GM18870 (cell line): Measurements from ENCODE around the gene KIAA0040.

Experiments used
- ATAC-seq: cut with Tn5 transposase; IDR thresholded peaks from one replicate; pipeline ENCODE4 v1.9.1; 2021; ENCODE audit warnings: moderate library complexity; ENCODE audit not compliant: unreplicated experiment

Gene KIAA0040

DNA sequence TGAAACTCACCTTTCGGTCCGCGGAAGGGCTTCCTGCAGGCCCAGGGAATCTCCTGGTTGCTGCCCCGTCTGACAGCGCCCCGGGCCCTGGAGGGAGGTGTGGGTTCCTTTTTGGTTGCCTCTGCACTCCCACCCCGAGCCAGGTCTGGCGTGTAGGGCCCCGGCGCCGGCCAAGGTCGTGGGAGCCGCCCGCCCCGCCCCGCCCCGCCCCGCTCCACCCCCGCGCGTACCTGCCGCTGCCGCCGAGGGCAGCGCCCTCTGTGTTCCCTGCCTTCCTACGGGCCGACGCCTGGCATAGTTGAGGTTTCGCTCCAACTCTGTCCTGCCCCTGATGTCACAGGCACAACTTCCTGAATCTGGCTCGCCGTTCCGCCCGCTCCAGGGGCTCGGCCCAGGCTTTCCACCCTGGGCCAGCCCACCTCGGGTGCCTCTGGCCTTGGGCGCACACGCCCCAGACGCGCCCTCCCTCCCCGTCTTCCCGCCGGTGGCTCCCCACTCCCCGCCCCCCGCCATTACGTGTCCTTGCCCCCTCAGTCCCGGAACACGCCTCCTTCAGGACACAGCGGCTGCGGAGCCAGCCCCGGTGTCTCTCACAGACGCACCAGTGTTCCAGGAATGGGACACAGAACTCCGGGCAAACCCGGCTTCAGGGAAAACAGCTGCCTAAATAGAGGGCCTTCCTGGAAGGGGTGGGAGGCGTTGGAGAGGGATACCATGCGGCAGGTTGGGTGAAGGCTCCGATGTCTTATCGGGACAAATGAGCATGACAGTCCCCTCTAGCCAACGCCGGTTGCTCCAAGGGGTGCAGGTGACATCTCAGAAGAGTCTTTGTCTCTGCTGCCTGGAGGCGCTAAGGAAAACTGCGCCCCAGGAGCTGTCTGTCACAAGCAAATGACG, at the start of gene KIAA0040:
Gene KIAA0040, minus strand, starts transcription at position 147 of the 897 bp plus-strand sequence. CDS start 31,763 bp downstream, outside the sequence.
- ATAC-seq, result no peak

DNA sequence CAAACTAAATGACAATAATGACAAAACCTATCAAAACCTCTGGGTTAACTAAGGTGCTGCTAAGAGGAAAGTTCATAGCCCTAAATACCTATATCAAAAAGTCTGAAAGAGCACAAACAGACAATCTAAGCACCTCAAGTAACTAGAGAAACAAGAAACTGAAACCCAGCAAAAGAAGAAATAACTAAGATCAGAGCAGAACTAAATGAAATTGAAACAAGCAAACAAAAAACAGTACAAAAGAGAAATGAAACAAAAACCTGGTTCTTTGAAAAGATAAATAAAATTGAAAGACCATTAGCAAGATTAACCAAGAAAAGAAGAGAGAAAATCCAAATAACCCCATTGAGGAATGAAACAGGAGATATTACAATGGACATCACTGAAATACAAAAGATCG, 44.8 kb upstream of the KIAA0040 start:
- ATAC-seq, result peak; percentile 84

DNA sequence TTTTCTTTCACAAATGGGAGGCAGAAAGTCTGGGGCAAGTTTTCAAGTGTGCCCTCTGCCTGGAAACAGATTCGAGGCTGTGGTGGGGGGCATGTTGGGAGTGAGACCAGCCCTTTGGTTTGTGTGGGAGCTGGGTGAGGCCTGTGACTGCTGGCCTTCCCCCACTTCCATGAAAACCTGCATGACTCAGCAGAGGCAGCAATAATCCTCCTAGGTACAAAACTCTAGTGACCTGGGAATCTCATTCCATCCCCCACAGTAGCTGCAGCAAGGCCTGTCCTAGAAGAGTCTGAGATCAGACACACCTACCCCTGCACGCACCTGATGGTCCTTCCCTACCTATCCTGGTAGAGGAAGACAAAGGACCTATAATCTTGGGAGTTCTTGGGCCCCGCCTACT, 42.1 kb upstream of the KIAA0040 start:
- no peak for ATAC-seq

DNA sequence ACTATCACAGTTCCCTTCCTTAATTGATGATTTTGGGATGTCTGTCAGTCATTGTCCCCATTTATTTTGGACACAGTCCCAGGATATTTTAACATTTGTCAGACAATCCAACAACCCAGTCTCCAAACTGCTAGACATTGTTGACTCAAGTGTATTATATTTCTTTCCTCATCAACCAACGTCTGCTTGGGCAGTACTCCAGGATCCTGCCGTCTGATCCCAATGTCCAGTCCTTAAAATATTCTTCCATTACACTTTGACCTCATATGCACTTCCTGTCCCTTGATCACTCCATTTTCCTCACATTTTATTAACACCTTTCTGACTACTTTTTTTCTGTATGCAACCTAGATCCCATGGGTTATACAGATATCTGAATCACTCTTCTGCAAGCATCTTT, 39.8 kb upstream of the KIAA0040 start:
- ATAC-seq, result no peak

DNA sequence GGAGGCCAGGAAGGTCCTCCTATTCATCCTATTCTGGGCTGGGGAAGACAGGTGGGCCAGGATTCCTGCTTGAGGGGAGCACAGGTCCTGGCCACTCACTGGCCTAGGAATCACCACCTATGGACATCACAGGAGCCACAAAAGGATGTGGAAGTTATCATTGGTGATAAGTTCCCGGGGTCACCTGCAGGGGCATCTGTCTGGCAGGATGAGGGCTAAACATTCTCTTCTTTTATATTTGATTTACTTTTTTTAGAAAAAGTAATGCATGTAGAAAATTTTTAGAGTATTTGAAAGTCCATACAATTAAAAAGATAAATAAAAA, 33.2 kb upstream of the KIAA0040 start:
- ATAC-seq, result peak; percentile 21

- no peak for ATAC-seq
Observed at GRCh38 chr1:175222296-175222938, 29.8 kb upstream of the KIAA0040 start.

DNA sequence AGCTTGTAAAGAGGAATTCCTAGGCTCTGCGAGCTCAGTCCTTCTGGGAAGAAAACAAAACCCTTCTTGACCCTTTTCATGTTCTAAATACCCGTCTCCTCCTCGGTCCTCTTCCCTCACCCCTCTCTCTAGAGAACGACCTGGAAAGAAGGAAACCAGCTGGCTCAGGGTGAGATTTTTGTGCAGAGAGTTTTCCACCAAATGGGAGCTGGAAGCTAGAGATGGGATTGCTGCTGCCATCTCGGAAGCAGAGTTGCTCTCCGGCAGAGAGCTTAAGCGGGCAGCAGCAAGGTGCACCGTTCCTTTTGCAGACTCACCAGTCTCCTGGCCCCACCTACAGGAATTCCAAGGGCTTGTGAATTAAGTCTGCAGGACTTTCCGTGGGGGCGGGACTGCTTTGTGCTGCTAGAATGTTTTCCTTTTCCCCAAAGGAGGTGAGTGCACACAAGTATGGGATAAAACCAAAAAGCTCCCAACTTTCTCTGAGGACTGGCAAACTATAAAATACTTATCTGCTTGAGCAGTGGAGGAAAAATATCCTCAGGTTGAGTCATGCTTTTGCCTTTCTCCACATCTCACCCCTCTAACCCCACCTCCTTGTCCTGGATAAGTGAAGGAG, 29.1 kb upstream of the KIAA0040 start:
- no peak for ATAC-seq

GRCh38 chr1:175220853-175221556, 28.4 kb upstream of the KIAA0040 start:
- ATAC-seq, result no peak

DNA sequence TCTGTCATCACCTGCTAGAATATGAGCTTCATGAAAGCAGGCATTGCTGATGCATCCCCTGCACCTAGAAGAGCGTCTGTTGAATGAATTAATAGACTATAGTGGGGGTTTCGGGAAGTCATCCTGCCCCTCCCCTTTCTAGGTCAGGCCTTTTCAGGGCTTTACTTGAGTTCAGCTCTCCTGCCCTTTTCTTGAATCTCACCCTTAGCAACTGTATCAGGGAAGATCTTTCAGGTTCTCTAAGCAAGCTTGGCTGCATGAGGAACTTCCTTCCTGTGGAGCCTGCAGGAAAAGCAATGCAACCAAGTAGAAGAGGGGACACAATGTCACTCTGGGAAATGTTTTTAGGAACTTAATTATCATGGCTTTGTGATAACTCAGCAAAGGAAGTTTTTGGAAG, 27.2 kb upstream of the KIAA0040 start:
- no peak for ATAC-seq

GRCh38 chr1:175218786-175219434, 26.3 kb upstream of the KIAA0040 start:
- ATAC-seq, result no peak

GRCh38 chr1:175217721-175218531, 25.4 kb upstream of the KIAA0040 start:
- no peak for ATAC-seq

DNA sequence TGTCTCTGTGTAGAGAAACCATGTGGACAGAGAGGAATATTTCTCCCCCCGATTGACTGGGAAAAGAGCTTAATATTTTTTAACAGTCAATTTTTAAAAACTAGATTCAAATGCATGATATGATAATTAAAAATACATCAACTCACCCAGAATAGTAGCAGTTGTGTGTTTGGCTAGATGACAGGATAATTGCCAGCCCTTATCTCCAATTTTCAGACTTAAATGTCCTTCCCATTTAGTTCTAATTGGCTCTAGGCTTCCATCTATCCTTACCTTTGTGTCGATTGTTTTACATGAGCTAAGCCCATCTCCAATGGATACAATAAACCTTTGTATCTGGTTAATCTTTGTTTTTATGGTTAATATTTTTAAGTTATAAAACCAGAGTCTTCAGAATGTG, 23.9 kb upstream of the KIAA0040 start:
- no peak for ATAC-seq

DNA sequence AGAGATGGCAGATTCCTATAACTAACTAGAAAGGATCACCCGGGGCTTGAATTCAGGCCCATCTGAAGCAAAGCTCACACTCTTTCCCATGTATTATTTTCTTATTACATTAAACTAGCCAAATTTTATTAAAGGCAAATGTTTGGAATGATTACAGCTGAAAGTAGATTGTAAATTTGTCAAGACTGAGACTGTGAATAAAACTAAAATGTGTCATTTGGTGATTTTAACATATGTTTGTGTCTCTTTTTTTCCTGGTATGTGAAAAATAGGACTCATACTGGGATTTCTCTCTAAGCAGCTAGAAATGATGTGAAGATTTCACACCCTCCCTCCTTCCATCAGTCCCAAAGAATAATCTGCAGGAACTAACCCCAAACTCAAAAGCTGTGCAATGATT, 19.1 kb upstream of the KIAA0040 start:
- ATAC-seq, result no peak

- no peak for ATAC-seq
Observed at GRCh38 chr1:175210744-175211143, 18.2 kb upstream of the KIAA0040 start.

DNA sequence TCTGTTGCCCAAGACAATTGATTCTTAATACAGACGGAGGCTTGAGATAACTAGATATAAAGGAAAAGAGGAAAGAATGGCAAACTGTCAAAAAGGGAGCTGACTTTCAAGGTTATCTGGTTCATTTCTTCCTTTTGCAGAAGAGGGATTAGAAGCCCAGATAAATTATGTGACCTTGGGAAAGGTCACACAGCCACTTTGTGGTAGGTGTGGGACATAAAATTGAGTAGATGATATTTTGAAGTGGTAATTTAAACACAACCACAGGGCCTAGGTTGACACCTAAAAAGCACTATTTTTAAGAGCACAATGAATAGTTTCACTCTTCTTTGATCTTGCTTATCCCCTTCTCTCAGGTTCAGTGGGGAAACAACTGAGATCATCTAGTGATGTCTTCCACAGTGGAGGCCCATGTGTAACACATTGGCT, 16.9 kb upstream of the KIAA0040 start:
- ATAC-seq, result peak; percentile 50

DNA sequence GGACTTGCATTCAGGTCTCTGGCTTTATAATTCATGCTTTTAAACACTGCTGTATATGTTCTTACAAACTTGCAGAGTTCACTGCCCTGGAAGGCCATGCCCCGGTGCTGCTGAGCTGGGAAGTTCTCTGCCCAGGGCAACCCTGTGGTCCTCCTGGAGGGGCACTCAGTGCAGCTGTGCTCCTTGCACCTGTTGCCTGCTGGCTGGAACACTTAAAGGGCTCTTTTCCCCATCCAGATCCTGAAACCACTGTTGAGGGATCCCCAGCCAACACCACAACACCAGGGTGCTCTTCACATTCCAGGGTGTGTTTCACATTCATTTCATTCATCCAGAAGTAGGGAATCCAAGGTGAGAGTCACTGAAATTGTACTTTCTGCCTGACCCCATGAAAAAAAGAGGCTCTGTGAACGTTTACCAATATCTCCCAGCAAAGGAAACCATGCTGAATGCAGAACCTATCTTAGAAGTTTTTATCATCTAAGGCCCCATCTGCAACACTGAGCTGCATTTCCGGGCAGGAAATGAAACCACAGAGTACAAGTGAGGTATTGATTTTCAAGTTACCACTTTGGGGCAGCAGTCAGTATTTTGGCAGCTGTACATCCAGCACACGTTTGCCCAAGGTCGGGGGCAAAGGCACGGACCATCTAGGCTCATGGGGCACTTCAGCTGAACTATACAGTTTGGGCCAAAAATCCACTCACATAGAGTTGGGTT, 16.4 kb upstream of the KIAA0040 start:
- ATAC-seq, result peak; percentile 76

- no peak for ATAC-seq
Observed at GRCh38 chr1:175207971-175208370, 15.4 kb upstream of the KIAA0040 start.

DNA sequence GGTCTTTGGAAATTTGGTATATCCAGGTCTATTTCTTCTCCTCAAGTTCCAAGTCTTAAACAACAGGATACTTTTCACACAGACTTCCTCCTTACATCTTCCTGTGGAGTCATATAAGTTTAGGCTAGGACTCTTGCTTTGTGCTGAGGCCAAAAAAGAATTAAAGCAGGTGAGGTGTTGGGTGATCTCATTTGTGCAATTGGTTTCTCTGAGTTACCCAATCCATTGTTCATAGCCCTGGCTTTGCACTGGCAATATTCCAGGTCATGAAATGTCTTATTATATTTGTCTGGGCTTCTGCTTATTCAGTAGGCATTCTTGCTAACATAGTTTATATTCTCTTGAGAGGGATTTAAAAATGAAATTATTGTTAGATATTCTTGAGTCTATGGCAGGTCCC, 14.1 kb upstream of the KIAA0040 start:
- no peak for ATAC-seq

GRCh38 chr1:175204330-175204729, 11.8 kb upstream of the KIAA0040 start:
- peak; percentile 83 for ATAC-seq
